Aorta (tissue), 5 donors: ENCODE results near the gene NPRL2. TPM values are rescaled to one million over a fixed set of nuclear protein-coding genes. Genes with fewer than 3 reads are reported as not detected.
"Not testable (repeated sequence)": the region's sequence is repeated elsewhere in the genome, so short reads cannot be mapped to it uniquely, and the experiment has no call there.

Experiments
- ATAC-seq: fragments of 200-7000 bp; cut with Tn5 transposase; one replicate; pipeline ENCODE4 v1.9.1; 2022; ENCODE audit warnings: moderate library complexity; ENCODE audit not compliant: low FRiP score
- DNase-seq, 2 donors: peaks; one replicate each; pipeline ENCODE4 v3.0.0-alpha.2; 2020
- H3K27ac ChIP-seq, 2 donors: one replicate each; pipeline ENCODE4 v1.5.1; 2013; ENCODE audit warnings: low read length in 2 of 2, mild to moderate bottlenecking in 2 of 2, moderate library complexity in 2 of 2, control low read depth in 1 of 2, inconsistent platforms in 1 of 2, low read depth in 1 of 2
- H3K27me3 ChIP-seq, 2 donors: one replicate each; pipeline ENCODE4 v1.6.1; 2013; ENCODE audit warnings: control low read depth in 1 of 2, low read length in 1 of 2, mild to moderate bottlenecking in 1 of 2, moderate library complexity in 1 of 2; ENCODE audit not compliant: insufficient read depth in 2 of 2, control insufficient read depth in 1 of 2
- H3K36me3 ChIP-seq, 2 donors: one replicate each; pipeline ENCODE4 v1.6.1; 2013; ENCODE audit warnings: control low read depth in 1 of 2, low read length in 1 of 2, mild to moderate bottlenecking in 1 of 2; ENCODE audit not compliant: insufficient read depth in 2 of 2, control insufficient read depth in 1 of 2
- H3K4me1 ChIP-seq, 2 donors: one replicate each; pipeline ENCODE4 v1.6.1; 2013; ENCODE audit warnings: low read length in 2 of 2, control low read depth in 1 of 2, mild to moderate bottlenecking in 1 of 2, moderate library complexity in 1 of 2; ENCODE audit not compliant: insufficient read depth in 2 of 2, control insufficient read depth in 1 of 2
- H3K4me3 ChIP-seq, 2 donors: one replicate each; pipeline ENCODE4 v1.5.1; 2013; ENCODE audit warnings: low read length in 2 of 2, control low read depth in 1 of 2, mild to moderate bottlenecking in 1 of 2
- H3K9me3 ChIP-seq: one replicate; pipeline ENCODE4 v1.6.1; 2013; ENCODE audit warnings: mild to moderate bottlenecking, low read length; ENCODE audit not compliant: control insufficient read depth
- WGBS, 2 donors: extraction: QIAGEN DNeasy Blood & Tissue Kit; methylation state at CpG; one replicate each; pipeline ENCODE4 v1.1.7; 2013; 5-methylcytosine and 5-hydroxymethylcytosine counted together
- intact Hi-C, 2 donors: fragments of 100-400 bp; cut with DNase I; formaldehyde crosslinking; loops; one replicate each; pipeline versions ENCODE4 v1.14.2 to v1.15.0; 2022
- polyA plus RNA-seq, 2 donors: library from polyadenylated mRNA; stranded (reverse); fragments of 200-250 nt; gene quantifications; one replicate each; pipeline ENCODE4 v1.2.3, GENCODE V29; 2013
- total RNA-seq, 2 donors: library from RNA; stranded (reverse); fragmentation: NEBNext Ultra II Directional; extraction: Animal tissue kit (Norgen Biotek cat#: 25700); gene quantifications; one replicate each; pipeline ENCODE4 v1.2.1, GENCODE V29; 2021
- donor health status: healthy with polysubstance abuse.
- donor health status: Bipolar disorder and iron deficiency.
- donor health status: DM: no; HTN: no; CAD: no.
- donor health status: DM: no; HTN: no; CAD: no.
- donor health status: DM: yes; HTN: yes; CAD: no.

NPRL2 gene
- total and polyA plus RNA-seq, 4 donors = 11.9 to 41.9 (median 19.3) TPM

- ATAC-seq (no peak), DNase-seq (peak in 1 of 2 donors; percentile 54)
- Histone ChIP-seq H3K27ac (no peak overlapping the region), H3K27me3 (no peaks in the 10 kb centered on the region), H3K4me1 (no peaks in the 10 kb centered on the region), H3K36me3 (no peaks in the 10 kb centered on the region), H3K9me3 (no peaks in the 10 kb centered on the region), H3K4me3 (no peak overlapping the region)
- 60 to 67% methylated on average over 6 of the region's 6 CpGs for WGBS, 2 donors
- intact Hi-C loops = no loop called here
Measured at GRCh38 chr3:50317300-50317699, 33.3 kb downstream of the NPRL2 start.

- intact Hi-C loops = no loop called here
- H3K27ac ChIP-seq = no peak overlapping the region
- no peaks in the 10 kb centered on the region for H3K27me3 ChIP-seq
- 81 to 83% methylated on average over 9 of the region's 9 CpGs for WGBS, 2 donors
- DNase-seq = peak in 1 of 2 donors; percentile 62
- H3K9me3 ChIP-seq = no peaks in the 10 kb centered on the region
- no peak for ATAC-seq
- no peaks in the 10 kb centered on the region for H3K4me1 ChIP-seq
- H3K4me3 ChIP-seq = no peak overlapping the region
- no peaks in the 10 kb centered on the region for H3K36me3 ChIP-seq
Measured at GRCh38 chr3:50316657-50317242, 33.8 kb downstream of the NPRL2 start.

- 96 to 100% methylated on average over 4 of the region's 4 CpGs for WGBS, 2 donors
Measured at GRCh38 chr3:50314816-50315215, 35.8 kb downstream of the NPRL2 start.

GRCh38 chr3:50314342-50314741 lies 36.2 kb downstream of the NPRL2 start:
- DNase-seq = peak in 1 of 2 donors; percentile 30
- Histone ChIP-seq H3K4me1 (no peaks in the 10 kb centered on the region), H3K36me3 (no peaks in the 10 kb centered on the region), H3K4me3 (no peak overlapping the region), H3K9me3 (no peaks in the 10 kb centered on the region), H3K27ac (no peak overlapping the region), H3K27me3 (no peaks in the 10 kb centered on the region)
- intact Hi-C loops = no loop called here
- no peak for ATAC-seq
- 61 to 67% methylated on average over 3 of the region's 3 CpGs for WGBS, 2 donors

More at GRCh38 chr3:50314816-50315215, 35.8 kb downstream of the NPRL2 start:
- H3K9me3 ChIP-seq = no peaks in the 10 kb centered on the region
- H3K27me3 ChIP-seq = no peaks in the 10 kb centered on the region
- no peaks in the 10 kb centered on the region for H3K36me3 ChIP-seq
- ATAC-seq (no peak), DNase-seq (peak in 1 of 2 donors; percentile 25)
- intact Hi-C loops = no loop called here
- no peaks in the 10 kb centered on the region for H3K4me1 ChIP-seq
- H3K27ac ChIP-seq = no peak overlapping the region
- H3K4me3 ChIP-seq = no peak overlapping the region

DNA sequence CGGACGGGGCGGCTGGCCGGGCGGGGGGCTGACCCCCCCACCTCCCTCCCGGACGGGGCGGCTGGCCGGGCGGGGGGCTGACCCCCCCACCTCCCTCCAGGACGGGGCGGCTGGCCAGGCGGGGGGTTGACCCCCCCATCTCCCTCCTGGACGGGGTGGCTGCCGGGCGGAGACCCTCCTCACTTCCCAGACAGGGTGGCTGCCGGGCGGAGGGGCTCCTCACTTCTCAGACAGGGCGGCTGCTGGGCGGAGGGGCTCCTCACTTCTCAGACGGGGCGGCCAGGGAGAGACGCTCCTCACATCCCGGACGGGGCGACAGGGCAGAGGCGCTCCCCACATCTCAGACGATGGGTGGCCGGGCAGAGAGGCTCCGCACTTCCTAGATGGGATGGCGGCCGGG lies 38.5 kb downstream of the NPRL2 start:
- H3K4me3 ChIP-seq, H3K9me3 ChIP-seq, intact Hi-C loops, H3K4me1 ChIP-seq, ATAC-seq, H3K27me3 ChIP-seq, H3K36me3 ChIP-seq, H3K27ac ChIP-seq: not testable (repeated sequence)
- DNase-seq = peak in 1 of 2 donors; percentile 42
- 86 to 87% methylated on average over 13 to 32 of the region's 32 CpGs for WGBS, 2 donors

DNA sequence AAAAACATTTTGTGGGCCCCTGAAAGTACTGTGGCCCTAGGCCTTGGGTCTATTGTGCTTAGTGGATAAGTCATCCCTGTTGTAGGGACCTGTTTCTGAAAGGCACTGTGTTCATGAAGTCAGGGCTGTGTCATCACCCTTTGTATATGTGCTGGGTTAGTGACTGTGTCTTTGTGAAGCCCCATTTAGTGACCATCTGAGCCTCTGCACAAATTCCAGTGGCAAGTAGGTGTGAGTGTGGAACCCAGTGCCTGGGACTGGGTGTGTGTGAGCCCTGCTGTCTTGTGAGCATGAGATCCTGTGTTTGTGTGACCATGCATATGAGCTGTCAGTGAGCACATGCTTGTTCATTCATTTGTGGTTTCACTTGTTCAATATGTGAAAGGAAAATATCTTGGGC lies 46.0 kb downstream of the NPRL2 start:
- no peaks in the 10 kb centered on the region for H3K4me1 ChIP-seq
- H3K9me3 ChIP-seq = no peaks in the 10 kb centered on the region
- no peaks in the 10 kb centered on the region for H3K36me3 ChIP-seq
- ATAC-seq = no peak
- intact Hi-C loops = no loop called here
- no peak overlapping the region for H3K27ac ChIP-seq
- H3K4me3 ChIP-seq = no peak overlapping the region
- no peaks in the 10 kb centered on the region for H3K27me3 ChIP-seq
- DNase-seq = no peak

DNA sequence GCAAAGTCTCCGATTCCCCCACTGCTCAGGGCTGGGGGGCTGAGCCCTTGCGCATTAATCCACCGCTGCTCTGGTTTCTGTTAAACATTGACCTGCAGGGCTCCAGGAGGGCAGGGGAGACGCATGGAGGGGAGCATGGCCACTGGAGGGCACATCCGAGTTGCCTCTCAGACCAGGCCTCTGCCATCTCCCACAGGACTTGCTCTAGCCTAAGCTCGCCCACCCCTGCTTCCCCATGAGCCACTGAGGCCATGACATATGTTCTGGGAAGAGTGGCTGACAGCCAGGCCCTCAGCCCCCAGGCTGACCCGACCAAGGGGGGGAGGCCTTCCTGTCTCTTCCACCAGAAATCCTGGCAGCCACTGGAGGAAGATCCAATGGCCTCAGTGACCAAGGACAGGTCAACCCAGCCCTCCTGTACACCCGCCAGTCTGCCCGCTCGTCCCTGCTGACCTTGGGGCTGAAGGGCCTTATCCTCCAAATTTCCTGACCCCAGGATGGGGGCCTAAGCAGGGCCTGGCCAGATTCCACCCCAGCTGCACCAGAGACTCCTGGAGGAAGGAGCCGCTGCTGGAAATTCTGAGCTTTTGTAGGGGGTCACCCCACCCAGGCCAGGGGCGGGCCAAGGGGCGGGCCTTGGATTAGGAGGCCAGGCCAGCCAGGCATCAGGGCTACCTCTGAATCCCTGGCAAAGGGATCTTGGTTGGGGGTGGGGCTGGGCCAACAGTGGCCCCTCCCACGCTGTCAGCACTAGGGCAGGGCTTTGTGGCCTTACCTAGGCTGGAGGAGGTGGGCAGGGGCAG lies 47.4 kb downstream of the NPRL2 start, which contains the start of gene HYAL1:
Gene HYAL1, minus strand, starts transcription at position 562 of the 803 bp plus-strand sequence. CDS start 618 bp downstream, outside the sequence.
- H3K4me1 ChIP-seq = no peaks in the 10 kb centered on the region
- H3K36me3 ChIP-seq = no peaks in the 10 kb centered on the region
- no peaks in the 10 kb centered on the region for H3K27me3 ChIP-seq
- H3K27ac ChIP-seq = no peak within 1 kb of the TSS
- no peaks in the 10 kb centered on the region for H3K9me3 ChIP-seq
- peak; percentile 28 for ATAC-seq
- intact Hi-C loops = no loop called here
- H3K4me3 ChIP-seq = no peak within 1 kb of the TSS
- DNase-seq = peak; percentile 57 to 83
- 68 to 71% methylated on average over 14 of the region's 14 CpGs for WGBS, 2 donors

- no peaks in the 10 kb centered on the region for H3K9me3 ChIP-seq
- no peak overlapping the region for H3K4me3 ChIP-seq
- DNase-seq (peak in 1 of 2 donors; percentile 48), ATAC-seq (no peak)
- 86 to 89% methylated on average over 32 of the region's 32 CpGs for WGBS, 2 donors
- H3K27me3 ChIP-seq = no peaks in the 10 kb centered on the region
- H3K27ac ChIP-seq = no peak overlapping the region
- H3K4me1 ChIP-seq = no peaks in the 10 kb centered on the region
- no peaks in the 10 kb centered on the region for H3K36me3 ChIP-seq
- intact Hi-C loops = no loop called here
Measured at GRCh38 chr3:50302095-50303012, 48.2 kb downstream of the NPRL2 start.
